ENCODE results near the gene IRF2BP1. TPM values are rescaled to one million over a fixed set of nuclear protein-coding genes. Genes with fewer than 3 reads are reported as not detected.

The IRF2BP1 gene
- total and polyA plus RNA-seq, 2 of the 13 experiments (the other 11 are each of a cell fraction or from before 2014, with no cell fraction given) = 4.3 to 14.3 TPM

GRCh38 chr19:45884682-45885555 is 1.0 kb downstream of the IRF2BP1 start (continued):
- TF ChIP-seq E2F2 (CRISPR knock-in tag; IDR thresholded peaks at IDR 0.05; ENCODE audit: borderline replicate concordance) = no peak
- TF ChIP-seq POLR2A (IDR thresholded peaks at IDR 0.05; ENCODE audit: insufficient read depth in 1 of 2, low read depth in 2 of 2, low read length in 2 of 2) = peak in 1 of 2 experiments; percentile 12; a peak in 1 of 4 replicates
- no peak for TF ChIP-seq SYNCRIP (IDR thresholded peaks at IDR 0.05; ENCODE audit: insufficient read depth, low read depth, low read length)
- TF ChIP-seq LBX2 (CRISPR knock-in tag; IDR thresholded peaks at IDR 0.05; ENCODE audit: borderline replicate concordance) = no peak
- no peak for TF ChIP-seq ZNF816 (CRISPR knock-in tag; IDR thresholded peaks at IDR 0.05; ENCODE audit: borderline replicate concordance)
- no peak for TF ChIP-seq ZSCAN25 (CRISPR knock-in tag; IDR thresholded peaks at IDR 0.05)
- TF ChIP-seq ZFP36 (IDR thresholded peaks at IDR 0.05; ENCODE audit: borderline replicate concordance, low read depth, low read length, partially characterized antibody) = no peak
- TF ChIP-seq ZNF12 (CRISPR knock-in tag; IDR thresholded peaks at IDR 0.05) = no peak
- TF ChIP-seq FOXP1 (IDR thresholded peaks at IDR 0.05) = no peak
- no peak for TF ChIP-seq FOXP1 (CRISPR knock-in tag; IDR thresholded peaks at IDR 0.05)
- TF ChIP-seq SAP130 (CRISPR knock-in tag; IDR thresholded peaks at IDR 0.05; ENCODE audit: low read depth) = peak; percentile 45
- TF ChIP-seq FOXK1 (CRISPR knock-in tag; IDR thresholded peaks at IDR 0.05; ENCODE audit: borderline replicate concordance, low read depth) = no peak
- no peak for TF ChIP-seq ZNF382 (CRISPR knock-in tag; IDR thresholded peaks at IDR 0.05; ENCODE audit: borderline replicate concordance)
- 0 out of 2 replicates have a peak, but pooled peaks have one; percentile 12 for TF ChIP-seq ZBTB7B (CRISPR knock-in tag; IDR thresholded peaks at IDR 0.05)
- no peak; the same call in 1 of the 2 replicates for TF ChIP-seq ZNF788 (CRISPR knock-in tag; IDR thresholded peaks at IDR 0.05; ENCODE audit: borderline replicate concordance)
- no peak for TF ChIP-seq GLI4 (CRISPR knock-in tag; IDR thresholded peaks at IDR 0.05; ENCODE audit: borderline replicate concordance)
- no peak for TF ChIP-seq SMARCE1 (IDR thresholded peaks at IDR 0.05; ENCODE audit: borderline replicate concordance)
- no peak for TF ChIP-seq ZNF878 (CRISPR knock-in tag; IDR thresholded peaks at IDR 0.05)
- no peak for TF ChIP-seq ZNF720 (CRISPR knock-in tag; IDR thresholded peaks at IDR 0.05)
- no peak for TF ChIP-seq ZNF253 (CRISPR knock-in tag; IDR thresholded peaks at IDR 0.05; ENCODE audit: borderline replicate concordance)
- no peak for TF ChIP-seq ZNF230 (CRISPR knock-in tag; IDR thresholded peaks at IDR 0.05)
- 0 out of 2 replicates have a peak, but pooled peaks have one; percentile 9 for TF ChIP-seq GMEB1 (CRISPR knock-in tag; IDR thresholded peaks at IDR 0.05; ENCODE audit: borderline replicate concordance)
- no peak for TF ChIP-seq ZNF800 (CRISPR knock-in tag; IDR thresholded peaks at IDR 0.05)
- no peak for TF ChIP-seq BRCA1 (CRISPR knock-in tag; IDR thresholded peaks at IDR 0.05)
- no peak for TF ChIP-seq DRAP1 (CRISPR knock-in tag; IDR thresholded peaks at IDR 0.05)
- TF ChIP-seq CHCHD3 (CRISPR knock-in tag; IDR thresholded peaks at IDR 0.05) = no peak

Data from HepG2 (cell line).